Measurements from ENCODE around the gene PKP3.

PKP3 gene

GRCh38 chr11:398826-399225 is 4.8 kb downstream of the PKP3 start (continued):
- no peak for TF ChIP-seq PATZ1 (CRISPR knock-in tag; IDR thresholded peaks at IDR 0.05; ENCODE audit: borderline replicate concordance)

- ATAC-seq: no peak
- TF ChIP-seq OSR1 (CRISPR knock-in tag; IDR thresholded peaks at IDR 0.05): no peak
- TF ChIP-seq CSRNP3 (CRISPR knock-in tag; IDR thresholded peaks at IDR 0.05): no peak
- TF ChIP-seq BACH2 (CRISPR knock-in tag; IDR thresholded peaks at IDR 0.05; ENCODE audit: borderline replicate concordance): no peak
- no peak for TF ChIP-seq CREB5 (CRISPR knock-in tag; IDR thresholded peaks at IDR 0.05; ENCODE audit: low read depth)
- TF ChIP-seq ZNF8 (CRISPR knock-in tag; IDR thresholded peaks at IDR 0.05): no peak
- TF ChIP-seq ZFP30 (CRISPR knock-in tag; IDR thresholded peaks at IDR 0.05): no peak
- no peak for TF ChIP-seq SNAI2 (CRISPR knock-in tag; IDR thresholded peaks at IDR 0.05)
- no peak for TF ChIP-seq PPARA (CRISPR knock-in tag; IDR thresholded peaks at IDR 0.05; ENCODE audit: borderline replicate concordance)
- no peak for TF ChIP-seq ARNTL (CRISPR knock-in tag; IDR thresholded peaks at IDR 0.05; ENCODE audit: borderline replicate concordance, low read depth)
- TF ChIP-seq ZFP3 (CRISPR knock-in tag; IDR thresholded peaks at IDR 0.05): no peak
- TF ChIP-seq TCF4 (CRISPR knock-in tag; IDR thresholded peaks at IDR 0.05; ENCODE audit: borderline replicate concordance): no peak
- TF ChIP-seq CSDC2 (CRISPR knock-in tag; IDR thresholded peaks at IDR 0.05): no peak
- TF ChIP-seq TSHZ2 (CRISPR knock-in tag; IDR thresholded peaks at IDR 0.05): no peak
- TF ChIP-seq ZNF565 (CRISPR knock-in tag; conservative IDR thresholded peaks at IDR 0.05; ENCODE audit: low read depth): no peak
- no peak for TF ChIP-seq PATZ1 (CRISPR knock-in tag; IDR thresholded peaks at IDR 0.05; ENCODE audit: borderline replicate concordance)
- TF ChIP-seq RARB (CRISPR knock-in tag; IDR thresholded peaks at IDR 0.05): no peak
- no peak for TF ChIP-seq ISL1 (CRISPR knock-in tag; IDR thresholded peaks at IDR 0.05)
- TF ChIP-seq TOX (CRISPR knock-in tag; IDR thresholded peaks at IDR 0.05; ENCODE audit: borderline replicate concordance): no peak
- TF ChIP-seq ZNF70 (CRISPR knock-in tag; IDR thresholded peaks at IDR 0.05): no peak
- no peak for TF ChIP-seq ZC3H10 (CRISPR knock-in tag; IDR thresholded peaks at IDR 0.05)
These were observed 5.8 kb downstream of the PKP3 start for GRCh38 chr11:399731-400211.

GRCh38 chr11:400241-400689 is 6.3 kb downstream of the PKP3 start:
- TF ChIP-seq ISL1 (CRISPR knock-in tag; IDR thresholded peaks at IDR 0.05): no peak
- TF ChIP-seq CSDC2 (CRISPR knock-in tag; IDR thresholded peaks at IDR 0.05): no peak
- TF ChIP-seq CREB5 (CRISPR knock-in tag; IDR thresholded peaks at IDR 0.05; ENCODE audit: low read depth): no peak
- no peak for TF ChIP-seq OSR1 (CRISPR knock-in tag; IDR thresholded peaks at IDR 0.05)
- TF ChIP-seq POU6F1 (CRISPR knock-in tag; IDR thresholded peaks at IDR 0.05; ENCODE audit: borderline replicate concordance, low read depth): no peak
- no peak for TF ChIP-seq ZC3H10 (CRISPR knock-in tag; IDR thresholded peaks at IDR 0.05)
- TF ChIP-seq SNAI2 (CRISPR knock-in tag; IDR thresholded peaks at IDR 0.05): no peak
- no peak for TF ChIP-seq ZFP3 (CRISPR knock-in tag; IDR thresholded peaks at IDR 0.05)
- TF ChIP-seq ZNF565 (CRISPR knock-in tag; conservative IDR thresholded peaks at IDR 0.05; ENCODE audit: low read depth): no peak
- TF ChIP-seq ARNTL (CRISPR knock-in tag; IDR thresholded peaks at IDR 0.05; ENCODE audit: borderline replicate concordance, low read depth): no peak
- TF ChIP-seq ZNF8 (CRISPR knock-in tag; IDR thresholded peaks at IDR 0.05): no peak
- TF ChIP-seq TOX (CRISPR knock-in tag; IDR thresholded peaks at IDR 0.05; ENCODE audit: borderline replicate concordance): no peak
- no peak for TF ChIP-seq PATZ1 (CRISPR knock-in tag; IDR thresholded peaks at IDR 0.05; ENCODE audit: borderline replicate concordance)
- no peak for TF ChIP-seq ZFP30 (CRISPR knock-in tag; IDR thresholded peaks at IDR 0.05)
- no peak for TF ChIP-seq ESRRG (CRISPR knock-in tag; IDR thresholded peaks at IDR 0.05)
- no peak for TF ChIP-seq PPARA (CRISPR knock-in tag; IDR thresholded peaks at IDR 0.05; ENCODE audit: borderline replicate concordance)
- ATAC-seq: no peak

All from SK-N-SH treated with all-trans-retinoic acid at 6 μM for 48 hours (cell line).